ENCODE data around the gene RAB15.
A peak's percentile ranks its signal among the peaks of the same experiment; 100 is the strongest.

The RAB15 gene

DNA sequence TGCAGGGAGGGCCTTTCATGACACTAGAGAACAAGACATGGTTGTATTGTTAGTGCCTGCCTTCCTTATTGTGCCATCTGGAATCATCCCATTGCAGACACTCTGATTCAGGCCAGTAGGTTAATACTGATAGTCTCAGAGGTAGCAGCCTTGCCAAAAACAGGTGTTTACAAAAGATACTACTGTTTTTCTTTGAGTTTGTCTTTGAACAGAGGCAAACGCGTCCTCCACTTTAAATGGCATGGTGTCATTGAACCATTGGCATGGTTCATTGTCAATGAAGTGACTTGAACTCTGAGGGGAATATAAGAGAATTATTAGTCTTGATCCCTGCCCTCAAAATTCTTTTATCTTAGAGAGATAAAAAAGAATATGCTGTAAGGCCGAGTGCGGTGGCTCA lies 18.8 kb upstream of the RAB15 start:
- no peak for DNase-seq (ENCODE audit: low spot score)

DNA sequence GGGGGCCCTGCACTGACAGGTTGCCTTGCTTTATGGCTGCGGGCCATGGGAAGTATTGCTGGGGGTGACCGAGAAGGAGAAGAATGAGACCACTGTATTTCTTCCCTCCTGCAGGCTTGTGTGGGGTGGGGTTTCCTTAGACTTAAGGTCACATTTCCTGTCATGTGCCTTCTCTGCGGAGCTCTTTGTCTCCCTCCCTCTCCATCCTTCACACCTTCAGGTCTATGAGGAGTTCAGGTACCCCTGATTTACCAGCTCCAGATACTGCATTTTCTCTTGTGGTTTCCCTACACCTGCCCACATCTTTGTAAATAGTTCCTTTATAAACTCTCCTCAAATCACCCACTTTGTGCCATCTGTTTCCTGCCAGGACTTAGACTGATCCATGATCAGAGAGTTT lies 18.2 kb upstream of the RAB15 start:
- DNase-seq (ENCODE audit: low spot score) = no peak

DNA sequence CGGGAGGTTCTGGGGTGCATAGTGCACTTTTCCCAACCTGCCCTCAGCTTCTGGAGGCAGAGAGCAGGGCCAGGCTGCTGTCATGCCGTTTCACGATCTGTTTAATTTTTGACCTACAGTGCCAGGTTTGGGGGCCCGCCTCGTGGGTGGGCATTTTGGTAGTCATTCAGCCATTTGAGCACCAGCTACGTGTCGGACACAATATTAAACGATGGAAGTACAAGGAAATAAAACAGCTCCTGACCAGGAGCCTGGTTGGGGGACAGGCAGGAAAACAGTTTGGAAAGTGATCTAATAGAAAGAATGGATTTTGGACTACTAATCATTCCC lies 15.3 kb upstream of the RAB15 start:
- DNase-seq (ENCODE audit: low spot score) = no peak

DNA sequence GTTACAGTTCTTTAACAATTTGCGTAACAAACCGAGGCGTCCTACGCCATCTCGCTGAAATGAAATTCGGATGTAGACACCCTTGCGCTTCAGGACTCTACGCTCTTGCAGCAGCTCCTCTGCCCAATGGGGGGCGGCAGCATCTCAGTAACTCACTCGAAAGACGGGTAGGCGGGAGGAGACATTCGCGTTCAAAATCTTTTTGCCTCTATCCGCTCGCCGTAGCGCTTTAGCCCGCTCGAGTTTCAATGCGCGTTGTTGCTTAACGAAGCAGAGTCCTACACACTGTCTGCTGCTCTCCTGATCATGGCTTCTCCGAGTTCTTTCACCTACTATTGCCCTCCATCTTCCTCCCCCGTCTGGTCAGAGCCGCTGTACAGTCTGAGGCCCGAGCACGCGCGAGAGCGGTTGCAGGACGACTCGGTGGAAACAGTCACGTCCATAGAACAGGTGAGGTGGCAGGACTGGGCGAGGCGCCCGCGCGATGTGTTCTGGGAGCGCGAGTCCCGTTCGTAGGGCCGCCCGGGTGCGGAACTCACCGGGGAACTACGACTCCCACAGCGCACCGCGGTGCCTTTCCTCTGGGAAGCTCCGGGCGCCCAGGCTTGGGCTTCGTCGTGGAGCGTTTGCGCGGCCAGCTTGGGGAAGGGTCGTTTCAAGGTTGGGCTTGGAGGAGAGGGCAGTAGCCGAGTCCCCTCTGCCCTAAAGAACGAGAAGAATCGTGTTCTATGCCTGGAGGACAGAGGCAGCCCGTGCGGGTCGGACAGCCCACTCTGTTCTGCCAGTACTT lies 14.7 kb upstream of the RAB15 start, which contains the start of gene FNTB:
FNTB (plus strand) TSS at position 248 of the 790 bp plus-strand sequence; CDS start at position 307, 59 bp downstream.
- DNase-seq (ENCODE audit: low spot score) = peak; percentile 93

DNA sequence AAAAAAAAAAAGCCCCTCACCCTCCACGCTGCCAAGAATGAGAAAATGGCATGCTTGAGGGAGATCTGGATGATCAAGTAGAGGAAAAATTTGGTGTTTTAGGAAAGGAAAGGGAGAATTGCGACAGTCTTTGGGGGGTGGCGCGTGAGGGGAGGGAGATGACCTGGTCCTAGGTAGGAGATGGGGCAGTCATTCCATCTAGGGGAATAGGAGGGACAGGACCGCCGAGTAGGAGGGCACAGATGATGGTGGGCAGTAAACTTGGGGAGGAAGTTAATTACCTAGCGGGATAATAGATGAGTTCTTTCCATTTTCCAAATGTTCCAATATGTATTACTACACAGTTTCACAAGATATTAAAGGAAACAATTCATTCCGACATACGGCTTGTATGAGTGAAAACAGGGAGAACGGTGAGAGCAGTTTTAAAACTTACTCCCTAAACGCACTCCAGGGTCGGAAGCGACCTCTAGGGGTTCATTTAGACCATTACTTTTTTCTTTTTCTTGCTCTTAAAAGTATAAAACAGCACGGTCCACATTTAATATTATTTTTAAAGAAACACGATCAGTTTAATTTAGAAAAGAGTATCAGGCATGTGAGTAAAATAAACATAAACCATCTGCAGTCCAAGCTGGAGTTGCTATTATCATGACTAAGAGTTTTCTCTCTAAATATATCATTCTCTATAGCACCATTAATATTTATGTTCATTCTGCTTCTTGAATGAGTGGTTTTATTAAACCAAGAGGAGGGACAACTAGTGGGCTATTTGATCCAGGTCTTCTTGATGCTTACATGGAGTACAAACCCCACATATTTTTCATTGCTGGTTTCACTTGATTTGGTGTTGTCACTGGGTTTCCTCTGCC lies 11.5 kb upstream of the RAB15 start:
- peak; percentile 53 for DNase-seq (ENCODE audit: low spot score)

DNA sequence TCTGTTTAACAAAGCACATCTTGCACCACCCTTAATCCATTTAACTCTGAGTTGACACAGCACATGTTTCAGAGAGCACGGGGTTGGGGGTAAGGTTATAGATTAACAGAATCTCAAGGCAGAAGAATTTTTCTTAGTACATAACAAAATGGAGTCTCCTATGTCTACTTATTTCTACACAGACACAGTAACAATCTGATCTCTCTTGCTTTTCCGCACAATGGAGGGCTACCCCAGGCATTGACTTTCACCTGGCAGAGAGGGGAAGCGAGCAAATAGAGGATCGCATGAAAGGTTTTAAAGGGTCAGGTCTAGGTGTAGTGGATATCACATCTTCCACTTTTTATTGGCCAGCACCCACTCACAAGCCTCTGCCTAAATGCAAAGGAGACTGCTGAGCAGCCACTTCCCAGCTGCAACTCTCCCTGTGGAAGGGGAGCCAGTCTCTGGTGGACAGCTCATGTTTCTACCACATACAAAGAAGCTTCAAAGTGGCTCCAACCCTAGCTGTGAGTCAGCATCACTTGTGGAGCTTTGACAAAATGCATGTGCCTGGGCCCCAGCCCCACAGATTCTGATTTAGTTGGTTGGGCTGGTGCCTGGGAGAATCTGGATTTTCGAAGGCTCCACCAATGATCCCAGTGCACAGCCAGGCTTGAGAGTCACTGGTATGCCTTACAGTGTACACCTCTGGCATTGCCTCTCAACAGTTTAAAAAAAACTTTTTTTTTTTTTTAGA lies 7.4 kb upstream of the RAB15 start:
- no peak for DNase-seq (ENCODE audit: low spot score)

DNA sequence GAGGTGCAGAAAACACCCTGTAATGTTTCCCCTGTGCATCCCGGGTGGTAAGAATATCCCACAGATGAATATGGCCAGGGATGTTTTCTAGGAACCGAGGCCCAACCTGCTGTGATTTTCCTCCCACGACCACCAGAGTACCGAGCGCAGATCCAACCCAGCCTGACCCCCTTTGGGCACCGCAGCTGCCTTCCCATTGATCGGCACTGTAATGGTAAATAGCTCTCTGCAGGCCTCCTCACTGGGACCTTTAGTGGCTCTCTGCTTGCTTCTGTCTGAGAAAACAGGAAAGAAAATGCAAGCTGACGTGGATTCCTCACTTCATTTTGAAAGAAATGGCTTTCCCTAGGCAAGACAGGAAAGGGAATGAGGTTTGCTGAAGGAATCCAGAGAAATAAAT lies 2.4 kb upstream of the RAB15 start:
- no peak for DNase-seq (ENCODE audit: low spot score)

DNA sequence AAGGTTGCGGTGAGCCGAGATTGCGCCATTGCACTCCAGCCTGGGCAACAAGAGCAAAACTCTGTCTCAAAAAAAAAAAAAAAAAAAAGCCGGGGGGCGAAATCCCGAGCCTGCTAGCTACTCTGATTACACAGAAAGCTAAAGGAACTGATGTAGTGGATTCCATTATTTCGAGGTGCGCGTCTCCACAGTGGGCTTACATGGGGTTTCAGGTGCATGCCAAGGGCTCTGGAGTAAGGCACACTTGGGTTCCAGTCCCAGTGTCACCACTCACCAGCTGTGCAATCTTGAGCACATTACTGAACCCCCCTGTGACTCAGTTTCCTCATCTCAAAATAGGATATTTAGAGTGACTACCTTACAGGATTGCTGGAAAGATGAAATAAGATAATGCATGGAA lies 1.7 kb upstream of the RAB15 start:
- no peak for DNase-seq (ENCODE audit: low spot score)

DNA sequence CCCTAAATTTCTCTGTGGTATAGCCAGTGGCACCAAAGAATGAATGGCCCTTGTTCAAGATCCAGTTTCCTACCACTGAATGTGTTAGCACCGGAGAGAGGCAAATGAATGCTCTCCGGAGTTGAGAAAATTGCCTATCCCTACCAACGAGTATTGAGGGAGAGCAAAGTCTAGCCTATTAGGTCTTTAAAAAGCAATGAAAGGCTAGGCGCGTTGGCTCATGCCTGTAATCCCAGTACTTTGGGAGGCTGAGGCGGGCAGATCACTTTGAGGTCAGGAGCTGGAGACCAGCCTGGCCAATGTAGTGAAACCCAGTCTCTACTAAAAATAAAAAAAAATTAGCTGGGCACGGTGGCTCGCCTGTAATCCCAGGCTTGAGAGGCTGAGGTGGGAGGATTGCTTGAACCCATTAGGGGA lies 898 bp upstream of the RAB15 start:
- no peak for DNase-seq (ENCODE audit: low spot score)

DNA sequence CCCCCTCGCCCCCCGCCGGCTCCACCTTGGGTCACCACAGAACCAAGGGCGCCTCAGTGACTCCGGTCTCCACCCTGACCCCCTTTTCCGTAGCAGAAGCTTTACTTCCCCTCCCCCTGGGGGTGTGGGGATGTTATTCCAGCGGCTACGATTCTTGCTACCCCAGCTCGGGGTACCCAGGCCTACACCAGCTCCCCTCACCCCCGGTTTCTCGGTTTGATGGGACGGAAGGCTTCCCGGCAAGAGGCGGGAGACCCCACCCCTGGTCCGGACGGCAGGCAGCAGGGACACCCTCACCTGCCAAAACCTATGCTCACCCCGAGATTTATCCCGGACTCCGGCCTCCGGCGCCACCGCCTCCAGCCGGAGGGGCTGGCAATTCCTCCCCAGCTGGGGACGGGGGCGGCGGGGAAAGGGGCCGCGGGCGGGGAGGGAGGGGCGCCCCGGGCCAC lies 619 bp downstream of the RAB15 start:
- DNase-seq (ENCODE audit: low spot score) = no peak

DNA sequence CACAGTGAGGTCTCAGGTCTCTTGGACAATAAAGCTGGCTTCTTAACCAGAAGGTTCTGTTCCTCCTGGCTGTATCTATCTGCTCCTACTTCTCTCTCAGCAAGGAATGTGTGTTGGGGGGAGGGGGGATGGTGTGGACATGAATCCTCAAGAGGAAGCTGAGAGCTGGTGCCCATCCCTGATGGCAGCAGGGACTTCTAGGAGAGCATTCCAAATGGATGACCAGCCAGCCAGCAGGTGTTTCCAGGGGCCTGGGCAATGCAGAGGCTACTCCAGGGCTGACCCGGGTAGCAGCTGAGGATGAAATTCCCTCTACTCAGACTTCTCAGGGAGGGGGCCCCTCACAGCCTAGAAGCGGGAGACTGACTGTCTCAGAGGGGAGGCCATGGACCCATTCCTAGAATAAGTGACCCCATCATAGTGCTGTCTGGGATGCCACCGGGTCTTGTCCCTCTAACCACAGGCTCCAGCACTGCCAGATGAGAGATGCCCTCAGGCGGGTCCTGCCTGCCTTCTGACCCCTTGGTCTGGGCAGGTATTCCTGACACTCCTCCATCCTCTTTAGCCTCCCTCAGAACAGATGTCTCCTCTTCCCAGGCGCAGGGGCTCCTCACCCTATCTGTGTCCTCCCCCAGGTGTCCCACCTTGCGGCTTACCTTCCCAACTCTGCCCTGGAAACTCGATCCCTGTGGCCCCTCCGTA lies 1.2 kb downstream of the RAB15 start:
- DNase-seq (ENCODE audit: low spot score) = no peak

DNA sequence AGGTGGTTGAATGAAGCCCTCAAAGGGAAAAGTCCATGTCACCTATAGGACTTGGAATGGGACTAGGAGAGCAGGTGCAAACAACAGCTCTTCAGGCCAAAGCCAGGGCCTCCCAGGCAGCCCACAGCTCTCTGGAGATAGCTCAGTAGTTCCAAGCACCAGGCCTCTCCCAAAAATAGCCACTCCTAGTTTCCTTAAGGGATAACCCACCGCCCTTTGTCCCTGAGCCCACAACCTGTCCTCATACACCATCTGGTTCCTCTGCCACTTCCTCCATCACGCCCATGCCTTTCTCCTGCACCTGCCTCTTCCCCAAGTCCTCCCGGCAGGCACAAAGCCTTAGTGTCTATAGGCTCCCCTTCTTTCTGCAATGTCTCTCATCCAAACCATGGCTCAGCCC lies 2.1 kb downstream of the RAB15 start:
- no peak for DNase-seq (ENCODE audit: low spot score)

DNA sequence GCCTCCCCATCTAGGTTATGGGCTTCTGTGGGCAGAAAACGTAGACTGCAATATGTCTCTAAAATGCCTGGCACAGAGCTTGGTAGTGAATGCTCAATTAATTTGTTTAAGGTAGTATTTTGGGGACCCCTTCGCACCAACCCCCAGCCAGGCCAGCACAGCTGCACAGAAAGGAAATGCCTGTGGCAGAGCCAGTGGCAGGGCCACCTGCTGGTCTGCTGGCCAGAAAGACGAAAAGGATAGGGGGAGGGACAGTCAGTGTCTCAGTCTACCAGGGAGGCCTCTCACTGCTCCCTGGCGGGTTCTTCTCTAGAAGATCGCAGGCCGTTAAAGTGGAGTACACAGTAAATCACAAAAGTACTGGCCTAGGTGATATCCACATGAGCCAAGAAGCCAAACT lies 3.5 kb downstream of the RAB15 start:
- no peak for DNase-seq (ENCODE audit: low spot score)

DNA sequence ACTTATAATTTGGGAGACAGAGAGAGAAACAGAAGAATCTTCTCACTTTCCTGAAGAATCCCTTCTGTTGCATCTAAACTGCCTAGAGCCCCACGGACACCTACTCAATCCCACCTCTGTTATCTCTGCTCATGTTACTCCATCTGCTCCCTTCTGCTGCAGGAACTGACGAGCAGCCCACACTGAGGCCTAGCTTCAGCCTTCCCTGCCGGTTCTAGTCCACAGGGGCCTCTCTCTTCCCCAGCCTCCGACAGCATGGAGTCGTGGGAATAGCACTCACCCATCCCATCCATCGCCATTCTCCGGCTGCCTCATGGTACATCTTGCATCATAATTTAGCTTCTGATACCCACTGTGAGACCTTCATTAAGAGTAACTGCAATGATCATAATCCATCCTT lies 4.0 kb downstream of the RAB15 start:
- no peak for DNase-seq (ENCODE audit: low spot score)

DNA sequence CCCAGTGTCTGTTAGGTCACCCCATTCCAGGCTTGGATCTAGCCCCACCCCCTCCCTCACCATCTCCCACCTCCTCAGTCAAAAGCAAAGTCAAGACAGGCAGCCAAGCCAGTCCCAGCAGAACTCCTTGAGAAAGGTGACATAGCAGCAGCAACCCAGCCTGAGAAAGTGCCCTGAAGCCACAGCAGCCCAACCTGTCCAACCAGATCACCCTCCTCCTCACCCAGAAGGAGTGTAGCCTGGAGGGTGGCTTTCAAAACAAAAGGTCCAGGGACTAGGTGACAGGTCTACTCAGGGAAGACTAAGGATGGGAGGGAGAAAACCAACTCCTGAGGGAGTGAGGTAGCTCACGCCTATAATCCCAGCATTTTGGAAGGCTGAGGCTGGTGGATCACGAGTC lies 5.2 kb downstream of the RAB15 start:
- DNase-seq (ENCODE audit: low spot score) = no peak

DNA sequence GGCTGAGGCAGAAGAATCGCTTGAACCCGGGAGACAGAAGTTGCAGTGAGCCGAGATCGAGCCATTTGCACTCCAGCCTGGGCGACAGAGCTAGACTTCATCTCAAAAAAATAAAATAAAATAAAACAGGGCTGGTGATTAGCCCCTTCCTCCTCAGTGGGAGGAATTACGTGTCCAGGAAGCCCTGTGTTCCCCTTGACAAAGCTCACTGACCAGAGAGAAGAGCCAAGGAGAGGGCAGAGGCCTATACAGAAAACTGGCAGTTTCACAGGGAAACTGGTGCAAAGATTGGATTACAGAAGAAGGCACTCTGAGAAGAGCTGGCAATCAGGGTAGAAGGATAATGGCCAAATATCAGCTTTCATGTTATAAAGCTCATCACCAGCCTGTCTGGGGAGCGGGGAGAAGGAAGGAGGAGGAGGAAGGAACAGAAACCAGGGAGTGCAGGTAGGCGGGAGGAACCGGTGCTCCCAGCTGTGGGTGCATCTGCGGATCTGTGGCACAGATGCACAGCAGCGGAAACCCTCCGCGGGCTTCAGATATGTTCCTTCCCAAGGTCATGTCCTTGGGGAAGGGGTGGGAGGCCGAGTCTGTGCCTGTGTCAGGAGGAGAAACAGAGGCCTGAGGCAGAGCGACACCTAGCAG lies 6.7 kb downstream of the RAB15 start:
- DNase-seq (ENCODE audit: low spot score) = no peak

DNA sequence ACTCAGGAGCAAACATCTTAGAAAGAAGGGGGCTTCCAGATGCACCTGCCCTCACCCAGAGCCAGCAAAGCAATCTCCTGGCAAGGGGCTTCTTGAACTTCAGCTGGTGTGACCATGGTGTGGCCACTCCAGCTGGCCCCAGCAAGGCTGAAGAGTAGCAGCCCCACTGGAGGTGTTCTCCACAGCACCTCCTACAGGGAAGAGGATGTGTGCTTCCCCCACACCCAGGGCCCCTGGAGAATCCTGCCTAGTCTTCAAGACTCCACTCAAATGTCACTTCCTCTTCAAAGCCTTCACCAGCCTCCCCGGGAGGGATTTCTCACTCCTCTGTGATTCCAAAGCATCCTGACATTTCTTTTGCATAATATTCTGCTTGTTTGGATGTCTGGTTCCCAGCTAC lies 8.5 kb downstream of the RAB15 start:
- no peak for DNase-seq (ENCODE audit: low spot score)

DNA sequence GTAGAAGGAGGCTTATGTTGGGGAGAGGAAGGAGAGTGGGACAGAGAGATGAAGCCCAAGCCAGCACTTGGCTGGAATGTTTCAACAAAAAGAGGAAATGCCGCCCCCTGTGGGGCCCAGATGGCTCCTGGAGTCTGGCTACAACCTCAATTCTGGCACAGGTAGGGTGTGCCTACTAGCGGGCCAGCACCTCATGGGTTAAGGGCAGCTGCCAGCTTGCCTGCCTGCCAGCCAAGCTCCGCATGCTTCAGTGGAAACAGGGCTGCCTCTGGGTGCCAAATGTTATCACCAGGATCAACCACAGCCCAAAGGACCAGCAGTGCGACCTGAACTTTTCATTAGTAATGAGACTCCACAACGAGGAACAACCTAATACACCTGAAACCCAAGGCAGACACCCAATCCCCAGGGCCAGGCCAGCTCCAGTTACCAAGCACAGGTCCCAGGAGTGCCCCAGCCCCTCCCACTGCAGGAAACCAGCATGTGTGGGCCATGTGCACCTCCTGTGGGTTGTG lies 11.3 kb downstream of the RAB15 start:
- DNase-seq (ENCODE audit: low spot score) = no peak

DNA sequence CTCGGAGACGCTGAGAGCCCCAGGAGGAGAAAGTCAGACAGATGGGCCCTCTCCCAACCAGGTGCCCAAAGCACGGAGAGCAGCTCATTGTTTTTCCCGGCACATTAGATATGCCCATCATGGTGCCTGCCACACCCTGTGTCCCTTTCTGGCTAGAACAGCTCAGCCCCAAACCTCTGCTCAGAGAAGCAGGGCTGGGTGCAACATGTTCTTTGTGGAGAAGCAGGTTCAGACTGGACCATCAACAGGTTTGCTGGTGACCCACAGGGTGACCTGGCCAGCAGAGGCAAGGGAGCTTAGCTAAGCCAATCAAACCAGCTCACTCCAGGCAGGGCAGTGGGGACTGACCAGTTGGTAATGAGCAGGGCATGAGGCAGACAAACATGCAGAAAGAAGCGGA lies 13.4 kb downstream of the RAB15 start:
- no peak for DNase-seq (ENCODE audit: low spot score)

DNA sequence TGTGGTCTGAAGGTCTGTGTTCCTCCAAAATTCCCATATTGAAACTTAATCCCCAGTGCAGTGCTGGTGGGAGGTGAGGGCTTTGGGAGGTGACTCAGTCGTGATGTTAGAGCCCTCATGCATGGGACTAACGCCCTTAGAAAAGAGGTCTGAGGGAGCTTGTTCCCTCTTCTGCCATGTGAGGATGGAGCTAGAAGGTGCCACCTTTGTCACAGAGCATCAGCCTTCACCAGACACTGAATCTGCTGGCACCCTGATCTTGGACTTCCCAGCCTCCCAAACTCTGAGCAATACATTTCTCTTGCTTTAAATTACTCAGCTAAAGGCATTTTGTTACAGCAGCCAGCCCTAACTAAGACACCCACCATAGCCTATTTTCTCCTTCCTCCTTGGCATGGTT lies 13.9 kb downstream of the RAB15 start:
- DNase-seq (ENCODE audit: low spot score) = no peak
